A549 treated with RU486 at 1 μM for 4 hours (cell line): ENCODE measurements around the gene KRTAP20-2. TPM values are rescaled to one million over a fixed set of nuclear protein-coding genes. Genes with fewer than 3 reads are reported as not detected.

Experiments
- total RNA-seq: library from RNA; stranded (reverse); fragments of 200-300 nt; extraction: Qiagen RNA extraction; gene quantifications from 5 replicates; pipeline ENCODE4 v1.2.3, GENCODE V29; 2022; ENCODE audit warnings: low read depth

Gene KRTAP20-2
- total RNA-seq: not detected in 5 replicates

GRCh38 chr21:30634906-30635305 lies at the start of gene KRTAP20-2:
Gene KRTAP20-2, plus strand, starts transcription at chr21:30635206. Its CDS starts 58 bp downstream, at chr21:30635264.

GRCh38 chr21:30590297-30590696 lies 44.7 kb upstream of the KRTAP20-2 start, which contains the start of gene KRTAP22-2:
Gene KRTAP22-2, minus strand, starts transcription at chr21:30590397.

GRCh38 chr21:30592140-30592539 lies 42.9 kb upstream of the KRTAP20-2 start, which contains the start of gene KRTAP6-3:
Gene KRTAP6-3, plus strand, starts transcription at chr21:30592440. Its CDS starts 6 bp downstream, at chr21:30592446.

GRCh38 chr21:30598802-30599201 lies 36.2 kb upstream of the KRTAP20-2 start, which contains the start of gene KRTAP6-2:
Gene KRTAP6-2, minus strand, starts transcription at chr21:30598902. Its CDS starts 28 bp downstream, at chr21:30598874.

GRCh38 chr21:30600787-30601186 lies 34.2 kb upstream of the KRTAP20-2 start, which contains the start of gene KRTAP22-1:
Gene KRTAP22-1, plus strand, starts transcription at chr21:30601087.

GRCh38 chr21:30613836-30614235 lies 21.2 kb upstream of the KRTAP20-2 start, which contains the start of gene KRTAP6-1:
Gene KRTAP6-1, minus strand, starts transcription at chr21:30613930. Its CDS starts 26 bp downstream, at chr21:30613904.

GRCh38 chr21:30616125-30616524 lies 18.9 kb upstream of the KRTAP20-2 start, which contains the start of gene KRTAP20-1:
Gene KRTAP20-1, plus strand, starts transcription at chr21:30616425. Its CDS starts 30 bp downstream, at chr21:30616455.

GRCh38 chr21:30620522-30620921 lies 14.5 kb upstream of the KRTAP20-2 start, which contains the start of gene KRTAP20-4:
Gene KRTAP20-4, plus strand, starts transcription at chr21:30620627.

GRCh38 chr21:30642564-30642963 lies 7.6 kb downstream of the KRTAP20-2 start, which contains the start of gene KRTAP20-3:
Gene KRTAP20-3, plus strand, starts transcription at chr21:30642864.

Other genes with a start within 250 kb of the KRTAP20-2 start
- gene KRTAP13-1, start 239.2 kb upstream of the KRTAP20-2 start, total RNA-seq: not detected in 5 replicates
- not detected in 5 replicates for gene KRTAP13-3, start 209.3 kb upstream of the KRTAP20-2 start, total RNA-seq
- gene KRTAP13-4, start 205.0 kb upstream of the KRTAP20-2 start, total RNA-seq: not detected in 5 replicates
- gene KRTAP15-1, start 194.9 kb upstream of the KRTAP20-2 start, total RNA-seq: not detected in 5 replicates
- gene KRTAP19-1, start 154.8 kb upstream of the KRTAP20-2 start, total RNA-seq: not detected in 5 replicates
- gene KRTAP19-2, start 147.8 kb upstream of the KRTAP20-2 start, total RNA-seq: not detected in 5 replicates
- not detected in 5 replicates for gene KRTAP19-3, start 143.2 kb upstream of the KRTAP20-2 start, total RNA-seq
- gene KRTAP19-4, start 138.0 kb upstream of the KRTAP20-2 start, total RNA-seq: not detected in 5 replicates
- gene KRTAP19-5, start 133.1 kb upstream of the KRTAP20-2 start, total RNA-seq: not detected in 5 replicates
- not detected in 5 replicates for gene KRTAP19-6, start 93.3 kb upstream of the KRTAP20-2 start, total RNA-seq
- not detected in 5 replicates for gene KRTAP19-7, start 73.9 kb upstream of the KRTAP20-2 start, total RNA-seq
- gene KRTAP22-2, start 44.8 kb upstream of the KRTAP20-2 start, total RNA-seq: not detected in 5 replicates
- gene KRTAP6-3, start 42.8 kb upstream of the KRTAP20-2 start, total RNA-seq: not detected in 5 replicates
- gene KRTAP6-2, start 36.3 kb upstream of the KRTAP20-2 start, total RNA-seq: not detected in 5 replicates
- gene KRTAP22-1, start 34.1 kb upstream of the KRTAP20-2 start, total RNA-seq: not detected in 5 replicates
- gene KRTAP6-1, start 21.3 kb upstream of the KRTAP20-2 start, total RNA-seq: not detected in 5 replicates
- not detected in 5 replicates for gene KRTAP20-1, start 18.8 kb upstream of the KRTAP20-2 start, total RNA-seq
- not detected in 5 replicates for gene KRTAP20-4, start 14.6 kb upstream of the KRTAP20-2 start, total RNA-seq
- gene KRTAP20-3, start 7.7 kb downstream of the KRTAP20-2 start, total RNA-seq: not detected in 5 replicates
- gene KRTAP21-3, start 83.6 kb downstream of the KRTAP20-2 start, total RNA-seq: not detected in 5 replicates
- gene KRTAP21-2, start 112.1 kb downstream of the KRTAP20-2 start, total RNA-seq: not detected in 5 replicates
- not detected in 5 replicates for gene KRTAP21-1, start 120.2 kb downstream of the KRTAP20-2 start, total RNA-seq
- not detected in 5 replicates for gene KRTAP8-1, start 178.1 kb downstream of the KRTAP20-2 start, total RNA-seq
- gene KRTAP7-1, start 194.6 kb downstream of the KRTAP20-2 start, total RNA-seq: not detected in 5 replicates
- not detected in 5 replicates for gene KRTAP11-1, start 246.4 kb downstream of the KRTAP20-2 start, total RNA-seq